GM12878 (cell line): ENCODE data around the gene CALHM1. TPM values are rescaled to one million over a fixed set of nuclear protein-coding genes. Genes with fewer than 3 reads are reported as not detected.

Experiments
- ATAC-seq: fragments of 200-7000 bp; cut with Tn5 transposase; 3 replicates; pipeline ENCODE4 v1.9.1; 2020; ENCODE audit warnings: mild to moderate bottlenecking, moderate library complexity
- BruUV-seq: library from RNA; stranded (reverse); fragments of 400-500 nt; replicated peaks from 2 replicates; lab custom pipeline; 2021; lab: Mats Ljungman, UMichigan
- CTCF ChIA-PET: fragments of 300-600 bp; sonication (Branson Sonifier 250); formaldehyde crosslinking; extraction: SDS; loops from one replicate; lab custom pipeline; 2021; ENCODE audit warnings: inconsistent platforms; lab: Yijun Ruan, JAX
- POLR2A ChIA-PET: fragments of 350-600 bp; formaldehyde crosslinking; extraction: SDS; loops from one replicate; lab custom pipeline; 2021; ENCODE audit warnings: inconsistent platforms; lab: Charles Lee
- RAD21 ChIA-PET: fragments of 300-600 bp; sonication (Branson Sonifier 250); formaldehyde crosslinking; loops from one replicate; lab custom pipeline; 2023; ENCODE audit warnings: antibody characterized with exemption; ENCODE audit not compliant: unreplicated experiment; lab: Charles Lee
- SMC1A ChIA-PET: fragments of 300-600 bp; sonication (Branson Sonifier 250); formaldehyde crosslinking; loops from one replicate; lab custom pipeline; 2023; ENCODE audit not compliant: unreplicated experiment, uncharacterized antibody; lab: Charles Lee
- DNase-seq: peaks from one replicate; pipeline ENCODE4 v3.0.0-alpha.2; 2011; ENCODE audit warnings: low read depth, low spot score
- FAIRE-seq: peaks from 3 replicates; lab custom pipeline; 2011; peaks lifted over from hg19 to GRCh38; lab: Jason Lieb, UNC
- H2AFZ ChIP-seq: 2 replicates; pipeline ENCODE4 v1.6.0; 2011; ENCODE audit warnings: low read depth, low read length, control low read depth; ENCODE audit not compliant: control insufficient read depth
- H3K27ac ChIP-seq: 2 replicates; pipeline ENCODE4 v1.5.1; 2011; ENCODE audit warnings: control low read depth; ENCODE audit not compliant: control insufficient read depth, insufficient read depth
- H3K27me3 ChIP-seq, 2 experiments: replicated peaks in 1 of 2; 2 replicates each; pipeline versions ENCODE4 v1.6.0 to v1.6.1; 2011; ENCODE audit warnings: low read length in 1 of 2; ENCODE audit not compliant: control insufficient read depth in 2 of 2, insufficient read depth in 2 of 2
- H3K36me3 ChIP-seq, 2 experiments: 2 replicates each; pipeline ENCODE4 v1.5.1; 2011; ENCODE audit warnings: low read length in 1 of 2; ENCODE audit not compliant: control insufficient read depth in 2 of 2, insufficient read depth in 2 of 2
- H3K4me1 ChIP-seq: 2 replicates; pipeline ENCODE4 v1.6.1; 2011; ENCODE audit warnings: mild to moderate bottlenecking, low read length, moderate library complexity, mixed read lengths; ENCODE audit not compliant: control insufficient read depth, insufficient read depth
- H3K4me2 ChIP-seq: 2 replicates; pipeline ENCODE4 v1.6.0; 2011; ENCODE audit warnings: control low read depth; ENCODE audit not compliant: control insufficient read depth, insufficient read depth
- H3K4me3 ChIP-seq: fragments of 200-600 bp; sonication (generic); 2 replicates; pipeline ENCODE4 v1.5.1; 2016
- H3K79me2 ChIP-seq: 2 replicates; pipeline ENCODE4 v1.6.0; 2011; ENCODE audit warnings: low read length; ENCODE audit not compliant: control insufficient read depth, insufficient read depth
- H3K9ac ChIP-seq: 2 replicates; pipeline ENCODE4 v1.8.0; 2011; ENCODE audit warnings: low read length, control low read depth, mixed read lengths; ENCODE audit not compliant: control insufficient read depth, insufficient read depth
- H3K9me3 ChIP-seq: replicated peaks from 3 replicates; pipeline ENCODE4 v1.5.1; 2011; ENCODE audit warnings: mild to moderate bottlenecking, low read length; ENCODE audit not compliant: control insufficient read depth, insufficient read depth
- H4K20me1 ChIP-seq: 2 replicates; pipeline ENCODE4 v1.6.0; 2011; ENCODE audit not compliant: control insufficient read depth, insufficient read depth
- BMI1 ChIP-seq: fragments of 450-650 bp; IDR thresholded peaks from 2 replicates; pipeline ENCODE4 v1.6.1; 2016; ENCODE audit warnings: mild to moderate bottlenecking, moderate library complexity, borderline replicate concordance
- CREM ChIP-seq: IDR thresholded peaks from 2 replicates; pipeline ENCODE4 v1.6.1; 2014; ENCODE audit warnings: antibody characterized with exemption, low read depth
- HDAC2 ChIP-seq: fragments of 200-600 bp; sonication (generic); IDR thresholded peaks from 2 replicates; pipeline ENCODE4 v1.6.1; 2017
- PKNOX1 ChIP-seq: fragments of 450-650 bp; IDR thresholded peaks from 2 replicates; pipeline ENCODE4 v1.6.1; 2016; ENCODE audit warnings: mild to moderate bottlenecking
- POLR2AphosphoS2 ChIP-seq: IDR thresholded peaks from 2 replicates; pipeline ENCODE4 v1.6.1; 2011; ENCODE audit warnings: low read depth, mild to moderate bottlenecking, low read length, improper control_type of control experiment, moderate library complexity
- WGBS: methylation state at CpG from one replicate; pipeline ENCODE4 v1.1.6; 2016; ENCODE audit warnings: low lambda C conversion rate; ENCODE audit not compliant: insufficient replicate concordance, insufficient coverage; ENCODE audit errors: missing lambda C conversion rate; 5-methylcytosine and 5-hydroxymethylcytosine counted together
- in situ Hi-C: fragments of 300-500 bp; cut with MboI; formaldehyde crosslinking; loops from 9 replicates; pipeline ENCODE4 v1.14.3; 2018; ENCODE audit warnings: mixed read lengths
- intact Hi-C: fragments of 100-400 bp; cut with micrococcal nuclease; formaldehyde crosslinking; loops from one replicate; pipeline ENCODE4 v1.14.2; 2022; ENCODE audit not compliant: unreplicated experiment
- polyA plus RNA-seq, 11 experiments: library from polyadenylated mRNA; depleted of rRNA in 4 of 11; unstranded in 6 of 11; stranded (reverse) in 5 of 11; fragments of >200 nt; fragmentation: Nextera tagmentation in 4 of 11; fragmentation: Illumina TruSeq in 1 of 11; extraction: Ambion mirVana in 4 of 11; extraction: Trizol in 1 of 11; gene quantifications; 1 replicate in 1 of 11; 2 replicates in 10 of 11; pipeline versions ENCODE4 v1.2.1 to v1.2.3, GENCODE V29; 2011 to 2016; ENCODE audit warnings: inconsistent platforms in 2 of 11, missing spikeins in 2 of 11, low read depth in 1 of 11
- total RNA-seq, 4 experiments: library from RNA; depleted of rRNA in 3 of 4; stranded (reverse); fragments of >200 nt in 3 of 4; fragmentation: Illumina TruSeq in 1 of 4; extraction: Trizol in 1 of 4; gene quantifications; 2 replicates each; pipeline versions ENCODE4 v1.2.1 to v1.2.3, GENCODE V29; 2013 to 2021
- TF ChIP-seq, protein P1 (sequence below): IDR thresholded peaks from 2 replicates; pipeline ENCODE4 v1.6.1; 2012; ENCODE audit warnings: low read depth, low read length, improper control_type of control experiment
- TF ChIP-seq, protein P2 (sequence below): IDR thresholded peaks from 2 replicates; pipeline ENCODE4 v1.6.1; 2011; ENCODE audit warnings: borderline replicate concordance, low read depth, mild to moderate bottlenecking, moderate library complexity, mixed read lengths, low read length; ENCODE audit not compliant: insufficient read depth; ENCODE audit errors: extremely low read length

The CALHM1 gene
- total and polyA plus RNA-seq, 10 of the 15 experiments (the other 5 are each of a cell fraction or from before 2014, with no cell fraction given) = 0.05 to 1.7 (median 0.17) TPM

- no peak for ATAC-seq
- ChIA-PET CTCF (interaction anchor here (0.7 to 3.5 kb wide), 10 partner anchors 9 to 197 kb away, joined by 3 to 17 read pairs (median 7); no protein-coding TSS in a partner anchor), SMC1A (interaction anchor here (1.3 to 2.1 kb wide), 8 partner anchors 9 to 101 kb away, joined by 3 to 14 read pairs (median 4); no protein-coding TSS in a partner anchor), POLR2A (interaction anchor here (0.5 to 2.2 kb wide), 2 partner anchors 20 to 566 kb away, joined by 3 to 13 read pairs; no protein-coding TSS in a partner anchor), RAD21 (interaction anchor here (1.0 to 1.8 kb wide), 4 partner anchors 11 to 101 kb away, joined by 3 to 11 read pairs (median 4); no protein-coding TSS in a partner anchor)
- H3K27ac ChIP-seq = no peak overlapping the region
- DNase-seq = no peak
- no peak overlapping the region for H3K9ac ChIP-seq
- H3K9me3 ChIP-seq = no peaks in the 10 kb centered on the region
- H4K20me1 ChIP-seq = peaks cover 3% of the 10 kb centered on the region; the same call in 1 of the 2 replicates
- WGBS = 57% methylated on average over 7 of the region's 7 CpGs
- in situ Hi-C loops (no loop called here), intact Hi-C loops (loop anchor here (2.0 kb wide), 1 partner anchor 51 kb away; no protein-coding TSS in a partner anchor)
- H3K4me3 ChIP-seq = no peak overlapping the region
- no peaks in the 10 kb centered on the region for H3K79me2 ChIP-seq
- peaks cover 10% of the 10 kb centered on the region for H3K4me1 ChIP-seq
- H3K27me3 ChIP-seq = peaks cover 13 to 15% of the 10 kb centered on the region in 2 experiments
- H2AFZ ChIP-seq = no peak overlapping the region
- FAIRE-seq = no peak
- TF ChIP-seq HDAC2 (no peak), POLR2AphosphoS2 (no peak), PKNOX1 (no peak), CREM (no peak), BMI1 (no peak)
- TF ChIP-seq, protein P1, sequence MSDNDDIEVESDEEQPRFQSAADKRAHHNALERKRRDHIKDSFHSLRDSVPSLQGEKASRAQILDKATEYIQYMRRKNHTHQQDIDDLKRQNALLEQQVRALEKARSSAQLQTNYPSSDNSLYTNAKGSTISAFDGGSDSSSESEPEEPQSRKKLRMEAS = no peak
- TF ChIP-seq, protein P2, sequence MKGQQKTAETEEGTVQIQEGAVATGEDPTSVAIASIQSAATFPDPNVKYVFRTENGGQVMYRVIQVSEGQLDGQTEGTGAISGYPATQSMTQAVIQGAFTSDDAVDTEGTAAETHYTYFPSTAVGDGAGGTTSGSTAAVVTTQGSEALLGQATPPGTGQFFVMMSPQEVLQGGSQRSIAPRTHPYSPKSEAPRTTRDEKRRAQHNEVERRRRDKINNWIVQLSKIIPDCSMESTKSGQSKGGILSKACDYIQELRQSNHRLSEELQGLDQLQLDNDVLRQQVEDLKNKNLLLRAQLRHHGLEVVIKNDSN = no peak
- H3K36me3 ChIP-seq = no peaks in the 10 kb centered on the region
- H3K4me2 ChIP-seq = no peak overlapping the region
- BruUV-seq = no TSS peak
Measured at GRCh38 chr10:103491729-103492364, 33.1 kb upstream of the CALHM1 start.
